Stomach smooth muscle (tissue), 2 donors: ENCODE measurements around the gene GTF2H4.
"Not testable (repeated sequence)": the region's sequence is repeated elsewhere in the genome, so short reads cannot be mapped to it uniquely, and the experiment has no call there.

Source experiments
- H3K27ac ChIP-seq: one replicate; pipeline ENCODE4 v1.7.0; 2013; ENCODE audit warnings: mild to moderate bottlenecking, low read length, inconsistent platforms
- H3K27me3 ChIP-seq, 2 donors: one replicate each; pipeline ENCODE4 v1.7.0; 2013; ENCODE audit warnings: low read length in 2 of 2; ENCODE audit not compliant: insufficient read depth in 2 of 2, control insufficient read depth in 1 of 2
- H3K36me3 ChIP-seq, 2 donors: one replicate each; pipeline ENCODE4 v1.7.0; 2013; ENCODE audit warnings: low read length in 2 of 2; ENCODE audit not compliant: control insufficient read depth in 2 of 2, insufficient read depth in 2 of 2
- H3K4me1 ChIP-seq: one replicate; pipeline ENCODE4 v1.7.0; 2013; ENCODE audit warnings: low read length; ENCODE audit not compliant: control insufficient read depth, insufficient read depth
- H3K4me3 ChIP-seq, 2 donors: one replicate each; pipeline ENCODE4 v1.7.0; 2013; ENCODE audit warnings: low read length in 2 of 2
- H3K9ac ChIP-seq, 2 donors: one replicate each; pipeline ENCODE4 v1.7.0; 2013; ENCODE audit warnings: low read length in 2 of 2, mild to moderate bottlenecking in 1 of 2
- H3K9me3 ChIP-seq, 2 donors: one replicate each; pipeline ENCODE4 v1.7.0; 2013; ENCODE audit warnings: low read length in 2 of 2; ENCODE audit not compliant: control insufficient read depth in 2 of 2
- donor health status: healthy.
- donor health status: Pancreatic carcinoma.

GTF2H4 gene

GRCh38 chr6:30927080-30927479, 19.1 kb downstream of the GTF2H4 start:
- not testable (repeated sequence) for H3K9me3 ChIP-seq, H3K27me3 ChIP-seq, H3K4me3 ChIP-seq, H3K4me1 ChIP-seq, H3K9ac ChIP-seq, H3K27ac ChIP-seq
- peaks cover 24 to 29% of the 10 kb centered on the region in 2 donors for H3K36me3 ChIP-seq

GRCh38 chr6:30928677-30929076, 20.7 kb downstream of the GTF2H4 start:
- H3K4me3 ChIP-seq = no peak overlapping the region
- peaks cover 4 to 7% of the 10 kb centered on the region in 2 donors for H3K9me3 ChIP-seq
- H3K9ac ChIP-seq = no peak overlapping the region
- H3K4me1 ChIP-seq = no peaks in the 10 kb centered on the region
- H3K27ac ChIP-seq = no peak overlapping the region
- H3K27me3 ChIP-seq = no peaks in the 10 kb centered on the region
- peaks cover 14% of the 10 kb centered on the region in 2 donors for H3K36me3 ChIP-seq

- Histone ChIP-seq H3K4me1 (no peaks in the 10 kb centered on the region), H3K9me3 (peaks cover 4 to 7% of the 10 kb centered on the region in 2 donors), H3K27ac (no peak overlapping the region), H3K9ac (no peak overlapping the region), H3K27me3 (no peaks in the 10 kb centered on the region), H3K4me3 (no peak overlapping the region), H3K36me3 (peaks cover 11% of the 10 kb centered on the region in 2 donors)
Observed at GRCh38 chr6:30930506-30930905, 22.5 kb downstream of the GTF2H4 start.

GRCh38 chr6:30931272-30931671, 23.3 kb downstream of the GTF2H4 start:
- peaks cover 4 to 7% of the 10 kb centered on the region in 2 donors for H3K9me3 ChIP-seq
- no peaks in the 10 kb centered on the region for H3K4me1 ChIP-seq
- H3K9ac ChIP-seq = no peak overlapping the region
- no peak overlapping the region for H3K27ac ChIP-seq
- H3K36me3 ChIP-seq = peaks cover 5% of the 10 kb centered on the region in 2 donors
- H3K4me3 ChIP-seq = no peak overlapping the region
- H3K27me3 ChIP-seq = no peaks in the 10 kb centered on the region

GRCh38 chr6:30931969-30932645, 24.1 kb downstream of the GTF2H4 start, which contains the start of gene SFTA2:
TSS of gene SFTA2 (minus strand) at chr6:30932170. CDS start at chr6:30932096, 74 bp downstream.
- no peak within 1 kb of the TSS for H3K9ac ChIP-seq
- H3K27me3 ChIP-seq = peaks cover 2 to 3% of the 10 kb centered on the region in 2 donors
- H3K36me3 ChIP-seq = no peaks in the 10 kb centered on the region
- no peak within 1 kb of the TSS for H3K27ac ChIP-seq
- H3K4me3 ChIP-seq = no peak within 1 kb of the TSS
- H3K4me1 ChIP-seq = no peaks in the 10 kb centered on the region
- H3K9me3 ChIP-seq = peaks cover 4 to 7% of the 10 kb centered on the region in 2 donors

- no peak overlapping the region for H3K9ac ChIP-seq
- H3K9me3 ChIP-seq = peaks cover 4 to 7% of the 10 kb centered on the region in 2 donors
- no peaks in the 10 kb centered on the region for H3K36me3 ChIP-seq
- no peak overlapping the region for H3K27ac ChIP-seq
- peaks cover 3 to 5% of the 10 kb centered on the region in 2 donors for H3K27me3 ChIP-seq
- no peak overlapping the region for H3K4me3 ChIP-seq
- H3K4me1 ChIP-seq = no peaks in the 10 kb centered on the region
Observed at GRCh38 chr6:30932665-30933365, 24.8 kb downstream of the GTF2H4 start.

- Histone ChIP-seq H3K9me3 (no peaks in the 10 kb centered on the region), H3K27ac (no peak overlapping the region), H3K4me1 (no peaks in the 10 kb centered on the region), H3K4me3 (no peak overlapping the region), H3K36me3 (no peaks in the 10 kb centered on the region), H3K27me3 (peaks cover 5 to 7% of the 10 kb centered on the region in 2 donors), H3K9ac (no peak overlapping the region)
Observed at GRCh38 chr6:30935018-30935417, 27.0 kb downstream of the GTF2H4 start.

GRCh38 chr6:30937265-30937664, 29.3 kb downstream of the GTF2H4 start:
- Histone ChIP-seq H3K27me3 (peaks cover 5 to 10% of the 10 kb centered on the region in 2 donors), H3K9ac (no peak overlapping the region), H3K36me3 (no peaks in the 10 kb centered on the region), H3K4me1 (peaks cover under 1% of the 10 kb centered on the region), H3K27ac (no peak overlapping the region), H3K9me3 (no peaks in the 10 kb centered on the region), H3K4me3 (no peak overlapping the region)

- Histone ChIP-seq H3K4me1 (peaks cover 7% of the 10 kb centered on the region), H3K36me3 (no peaks in the 10 kb centered on the region), H3K27ac (no peak overlapping the region), H3K9me3 (no peaks in the 10 kb centered on the region), H3K9ac (no peak overlapping the region), H3K4me3 (no peak overlapping the region), H3K27me3 (peaks cover 8 to 15% of the 10 kb centered on the region in 2 donors)
Observed at GRCh38 chr6:30938730-30939129, 30.7 kb downstream of the GTF2H4 start.

- Histone ChIP-seq H3K4me3 (no peak overlapping the region), H3K27ac (no peak overlapping the region), H3K4me1 (peaks cover 7% of the 10 kb centered on the region), H3K27me3 (peaks cover 8 to 15% of the 10 kb centered on the region in 2 donors), H3K36me3 (no peaks in the 10 kb centered on the region), H3K9ac (no peak overlapping the region), H3K9me3 (no peaks in the 10 kb centered on the region)
Observed at GRCh38 chr6:30939473-30939872, 31.5 kb downstream of the GTF2H4 start.
